ENCODE measurements around the gene GTPBP2. TPM values are rescaled to one million over a fixed set of nuclear protein-coding genes. Genes with fewer than 3 reads are reported as not detected.

GTPBP2 gene
- total RNA-seq, 1 experiment from 2014 or later = 72.2 TPM

DNA sequence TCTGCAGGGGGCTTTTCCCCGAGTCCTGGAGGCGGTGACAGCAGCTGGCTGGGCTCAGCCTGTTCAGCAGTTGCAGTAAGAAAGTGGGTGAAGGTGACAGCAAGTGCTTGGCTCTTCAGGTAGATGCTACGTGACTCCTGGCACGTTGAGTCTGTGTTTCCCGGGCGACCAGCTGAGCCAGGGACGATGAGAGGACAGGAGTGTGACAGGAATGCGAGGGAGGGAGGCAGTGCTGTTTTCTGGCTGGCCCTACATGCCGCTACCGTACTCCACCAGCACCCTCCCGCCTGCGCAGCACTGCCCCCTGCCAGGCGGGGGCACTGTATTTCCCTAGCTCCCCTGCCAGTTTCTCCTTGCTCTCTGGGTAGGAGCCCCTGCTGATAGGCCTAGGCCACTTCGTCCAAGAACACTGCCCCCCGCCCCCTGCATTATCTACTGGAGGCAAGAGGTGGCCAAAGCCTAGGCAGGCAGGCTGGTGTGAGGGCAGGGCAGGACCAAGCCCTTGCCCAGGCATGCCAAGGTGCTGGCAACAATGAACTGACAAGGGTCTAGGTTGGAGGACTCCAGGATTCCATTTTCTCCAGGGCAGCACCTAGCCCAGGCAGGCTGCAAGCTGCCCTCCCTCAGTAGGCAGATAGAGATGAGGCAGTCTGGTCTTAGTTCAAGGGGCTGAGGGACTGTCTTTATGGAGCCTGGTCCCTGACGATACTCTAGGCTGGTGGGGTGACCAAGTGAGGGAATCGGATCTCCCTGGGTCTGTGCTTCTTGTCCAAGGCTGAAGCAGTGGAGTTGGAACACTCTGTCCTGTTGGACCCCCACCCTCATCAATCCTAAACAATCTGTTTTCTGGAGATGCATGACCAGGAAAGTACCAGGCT, 39.3 kb upstream of the GTPBP2 start:
- peak overlapping the region; percentile 27 to 85 (median 44); a peak in 4 of 7 replicates for H3K27ac Mint-ChIP-seq
- peaks cover 18% of the 10 kb centered on the region for H3K27me3 Mint-ChIP-seq (ENCODE audit: low read depth)
- Histone ChIP-seq H3K18ac (ENCODE audit: insufficient read length, low read depth, low read length) (peak overlapping the region; percentile 4), H3K4ac (ENCODE audit: low read depth, low read length) (no peak overlapping the region), H3K9ac (ENCODE audit: extremely low read depth, insufficient read length, low read length) (no peak overlapping the region), H4K8ac (replicated peaks; ENCODE audit: insufficient read length, low read depth, low read length) (no peak overlapping the region), H4K5ac (ENCODE audit: insufficient read length, low read depth, low read length) (no peak overlapping the region), H4K91ac (ENCODE audit: insufficient read length, low read depth, low read length) (no peak overlapping the region), H2BK20ac (ENCODE audit: low read depth, low read length, poor library complexity, severe bottlenecking) (no peak overlapping the region), H3K27ac (ENCODE audit: insufficient read length, low read depth, low read length) (no peak overlapping the region), H3K79me1 (ENCODE audit: insufficient read depth, low read depth, low read length, poor library complexity, severe bottlenecking) (no peaks in the 10 kb centered on the region), H3K27me3 (ENCODE audit: insufficient read depth, low read length) (no peaks in the 10 kb centered on the region), H2AFZ (ENCODE audit: low read length) (no peak overlapping the region), H3K14ac (ENCODE audit: insufficient read depth, low read length) (no peak overlapping the region; the same call in 1 of the 2 replicates), H3K56ac (ENCODE audit: insufficient read length, low read depth, low read length) (no peak overlapping the region), H3T11ph (ENCODE audit: low read length) (no peak overlapping the region), H3K4me2 (ENCODE audit: insufficient read depth, insufficient read length, low read length) (peak overlapping the region; percentile 5), H2BK15ac (ENCODE audit: low read depth, low read length) (no peak overlapping the region), H3K79me2 (ENCODE audit: insufficient read depth, low read length) (no peaks in the 10 kb centered on the region), H2AK5ac (ENCODE audit: insufficient read length, low read length) (no peak overlapping the region), H2BK5ac (ENCODE audit: insufficient read length, low read length) (no peak overlapping the region), H3K23me2 (ENCODE audit: insufficient read length, low read depth, low read length, poor library complexity, severe bottlenecking) (no peaks in the 10 kb centered on the region), H4K20me1 (ENCODE audit: control insufficient read depth, insufficient read depth, insufficient read length) (no peaks in the 10 kb centered on the region), H3K9me3 (ENCODE audit: control insufficient read depth, low read depth, low read length) (no peaks in the 10 kb centered on the region), H2BK120ac (ENCODE audit: low read depth, low read length, poor library complexity, severe bottlenecking) (no peak overlapping the region), H3K4me1 (ENCODE audit: insufficient read depth, low read length) (peaks cover 4% of the 10 kb centered on the region), H2BK12ac (ENCODE audit: insufficient read length, low read depth, low read length) (no peak overlapping the region), H3K23ac (ENCODE audit: insufficient read length, low read depth, low read length) (no peak overlapping the region)
- H3K4me1 Mint-ChIP-seq = peaks cover 32 to 39% of the 10 kb centered on the region in 2 experiments
- H3K4me3 Mint-ChIP-seq = peak overlapping the region; percentile 39 to 63; a peak in 4 of 5 replicates
- WGBS (ENCODE audit: extremely low coverage, insufficient read length, low lambda C conversion rate) = no CpG with 5 or more reads among the region's 17 CpGs
- peaks cover 11 to 32% (median 29%) of the 10 kb centered on the region in 3 experiments for H3K36me3 Mint-ChIP-seq (ENCODE audit: insufficient read depth in 1 of 3, low read depth in 3 of 3)
- peak; percentile 88 for DNase-seq
- TF ChIP-seq, protein P1, sequence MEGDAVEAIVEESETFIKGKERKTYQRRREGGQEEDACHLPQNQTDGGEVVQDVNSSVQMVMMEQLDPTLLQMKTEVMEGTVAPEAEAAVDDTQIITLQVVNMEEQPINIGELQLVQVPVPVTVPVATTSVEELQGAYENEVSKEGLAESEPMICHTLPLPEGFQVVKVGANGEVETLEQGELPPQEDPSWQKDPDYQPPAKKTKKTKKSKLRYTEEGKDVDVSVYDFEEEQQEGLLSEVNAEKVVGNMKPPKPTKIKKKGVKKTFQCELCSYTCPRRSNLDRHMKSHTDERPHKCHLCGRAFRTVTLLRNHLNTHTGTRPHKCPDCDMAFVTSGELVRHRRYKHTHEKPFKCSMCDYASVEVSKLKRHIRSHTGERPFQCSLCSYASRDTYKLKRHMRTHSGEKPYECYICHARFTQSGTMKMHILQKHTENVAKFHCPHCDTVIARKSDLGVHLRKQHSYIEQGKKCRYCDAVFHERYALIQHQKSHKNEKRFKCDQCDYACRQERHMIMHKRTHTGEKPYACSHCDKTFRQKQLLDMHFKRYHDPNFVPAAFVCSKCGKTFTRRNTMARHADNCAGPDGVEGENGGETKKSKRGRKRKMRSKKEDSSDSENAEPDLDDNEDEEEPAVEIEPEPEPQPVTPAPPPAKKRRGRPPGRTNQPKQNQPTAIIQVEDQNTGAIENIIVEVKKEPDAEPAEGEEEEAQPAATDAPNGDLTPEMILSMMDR (conservative IDR thresholded peaks at IDR 0.05) = peak; percentile 58; the same call in 2 of the 3 replicates
- H3K9me3 Mint-ChIP-seq = no peaks in the 10 kb centered on the region; a peak in 2 of 5 replicates
